Breast epithelium (tissue), 4 donors: ENCODE measurements around the gene TYSND1. TPM values are rescaled to one million over a fixed set of nuclear protein-coding genes. Genes with fewer than 3 reads are reported as not detected.

ENCODE experiments used
- DNase-seq, 2 donors: peaks; one replicate each; pipeline ENCODE4 v3.0.0-alpha.2; 2019; ENCODE audit warnings: low spot score in 2 of 2
- H3K27ac ChIP-seq, 2 donors: fragments of 200-600 bp; sonication (generic) in 1 of 2; one replicate each; pipeline ENCODE4 v1.5.1; 2016 to 2019; ENCODE audit warnings: mild to moderate bottlenecking in 1 of 2
- H3K27me3 ChIP-seq, 2 donors: fragments of 200-600 bp; sonication (generic) in 1 of 2; one replicate each; pipeline versions ENCODE4 v1.5.1 to v1.6.0; 2017 to 2019; ENCODE audit warnings: control low read depth in 1 of 2, mild to moderate bottlenecking in 1 of 2
- H3K36me3 ChIP-seq: fragments of 200-600 bp; one replicate; pipeline ENCODE4 v1.5.1; 2019
- H3K4me1 ChIP-seq, 2 donors: fragments of 200-600 bp; sonication (generic); one replicate each; pipeline ENCODE4 v1.5.1; 2016 to 2019; ENCODE audit warnings: control low read depth in 1 of 2
- H3K4me3 ChIP-seq, 3 donors: fragments of 200-600 bp; sonication (generic); 1 replicate in 2 of 3; 2 replicates in 1 of 3; pipeline ENCODE4 v1.5.1; 2016 to 2019; ENCODE audit warnings: mild to moderate bottlenecking in 3 of 3, moderate library complexity in 2 of 3
- H3K9me3 ChIP-seq, 2 donors: fragments of 200-600 bp; sonication (generic) in 1 of 2; one replicate each; pipeline ENCODE4 v1.5.1; 2016 to 2019; ENCODE audit warnings: control low read depth in 1 of 2
- CTCF ChIP-seq, 3 donors: fragments of 450-650 bp; IDR thresholded peaks; one replicate each; pipeline ENCODE4 v1.5.1; 2016 to 2017; ENCODE audit warnings: antibody characterized with exemption in 3 of 3, mild to moderate bottlenecking in 3 of 3, moderate library complexity in 3 of 3
- POLR2A ChIP-seq: fragments of 450-650 bp; IDR thresholded peaks from one replicate; pipeline ENCODE4 v1.6.1; 2016; ENCODE audit warnings: antibody characterized with exemption, mild to moderate bottlenecking, moderate library complexity
- POLR2AphosphoS5 ChIP-seq, 3 donors: sonication (generic); formaldehyde crosslinking; IDR thresholded peaks; one replicate each; pipeline ENCODE4 v1.6.1; 2017; ENCODE audit warnings: antibody characterized with exemption in 3 of 3
- intact Hi-C: fragments of 100-400 bp; cut with DNase I; formaldehyde crosslinking; loops from one replicate; pipeline ENCODE4 v1.15.1; 2023; ENCODE audit warnings: low total_unique reads
- total RNA-seq, 3 donors: library from RNA; depleted of rRNA; stranded (reverse); fragments of >200 nt; gene quantifications; one replicate each; pipeline ENCODE4 v1.1.0, GENCODE V29; 2016

The TYSND1 gene
- total RNA-seq, 3 donors from 2014 or later = 12.5 to 19.9 (median 19.7) TPM

- H3K27ac ChIP-seq = no peak overlapping the region
- TF ChIP-seq POLR2A = no peak
- no peak for TF ChIP-seq CTCF (IDR thresholded peaks at IDR 0.05)
- no peak for TF ChIP-seq POLR2AphosphoS5 (IDR thresholded peaks at IDR 0.05)
- DNase-seq = no peak
- no peak overlapping the region for H3K4me3 ChIP-seq
- no peaks in the 10 kb centered on the region for H3K4me1 ChIP-seq
- H3K36me3 ChIP-seq = no peaks in the 10 kb centered on the region
- H3K27me3 ChIP-seq = no peaks in the 10 kb centered on the region
- intact Hi-C loops = no loop called here
- no peaks in the 10 kb centered on the region for H3K9me3 ChIP-seq
These were observed 7.1 kb downstream of the TYSND1 start for GRCh38 chr10:70139151-70139996.

GRCh38 chr10:70137927-70138883 lies 8.3 kb downstream of the TYSND1 start:
- TF ChIP-seq CTCF (IDR thresholded peaks at IDR 0.05) (no peak), POLR2A (no peak), POLR2AphosphoS5 (IDR thresholded peaks at IDR 0.05) (no peak)
- no peak for DNase-seq

DNA sequence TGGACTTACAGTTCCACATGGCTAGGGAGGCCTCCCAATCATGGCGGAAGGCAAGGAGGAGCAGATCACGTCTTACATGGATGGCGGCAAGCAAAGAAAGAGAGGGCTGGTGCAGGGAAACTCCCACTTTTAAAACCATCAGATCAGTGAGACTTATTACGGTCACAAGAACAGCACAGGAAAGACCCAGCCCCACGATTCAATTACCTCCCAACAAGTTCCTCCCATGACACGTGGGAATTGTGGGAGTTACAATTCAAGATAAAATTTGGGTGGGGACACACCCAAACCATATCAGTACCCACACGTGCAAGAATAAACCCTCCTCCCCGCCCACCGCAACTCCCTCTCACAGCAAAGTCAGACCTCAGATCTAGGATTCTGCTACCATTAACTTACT lies 9.4 kb downstream of the TYSND1 start:
- no peaks in the 10 kb centered on the region for H3K9me3 ChIP-seq
- TF ChIP-seq POLR2A = no peak
- no peak overlapping the region for H3K27ac ChIP-seq
- DNase-seq = no peak
- intact Hi-C loops = no loop called here
- no peaks in the 10 kb centered on the region for H3K36me3 ChIP-seq
- H3K4me3 ChIP-seq = no peak overlapping the region
- no peaks in the 10 kb centered on the region for H3K27me3 ChIP-seq
- no peaks in the 10 kb centered on the region for H3K4me1 ChIP-seq

More at GRCh38 chr10:70137927-70138883, 8.3 kb downstream of the TYSND1 start:
- no peak overlapping the region for H3K4me3 ChIP-seq
- H3K4me1 ChIP-seq = no peaks in the 10 kb centered on the region
- no peaks in the 10 kb centered on the region for H3K9me3 ChIP-seq
- H3K27me3 ChIP-seq = no peaks in the 10 kb centered on the region
- intact Hi-C loops = no loop called here
- no peaks in the 10 kb centered on the region for H3K36me3 ChIP-seq
- H3K27ac ChIP-seq = no peak overlapping the region

DNA sequence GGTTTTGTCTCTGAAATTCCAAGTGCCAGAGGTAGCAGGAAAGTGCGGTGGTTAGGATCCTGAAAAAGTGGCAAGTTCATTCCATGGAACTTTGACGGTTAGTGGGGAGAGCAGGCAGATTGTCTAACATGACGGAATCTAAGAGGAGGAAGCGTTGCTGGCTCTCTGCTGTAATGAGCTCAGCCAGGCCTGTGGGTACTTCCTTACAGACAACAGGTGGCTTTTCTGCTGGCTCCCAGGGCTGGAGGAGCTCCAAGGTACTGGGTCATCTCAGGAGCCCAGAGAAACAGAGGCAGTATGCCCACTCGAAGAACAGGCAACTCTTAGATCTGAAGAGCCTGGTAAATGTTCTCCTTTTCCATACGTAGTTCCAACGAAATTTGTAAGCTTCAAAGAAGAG lies 10.8 kb downstream of the TYSND1 start:
- no peaks in the 10 kb centered on the region for H3K9me3 ChIP-seq
- no peaks in the 10 kb centered on the region for H3K27me3 ChIP-seq
- no peak overlapping the region for H3K4me3 ChIP-seq
- H3K36me3 ChIP-seq = no peaks in the 10 kb centered on the region
- TF ChIP-seq CTCF (IDR thresholded peaks at IDR 0.05) = no peak
- TF ChIP-seq POLR2A = no peak
- no peak for TF ChIP-seq POLR2AphosphoS5 (IDR thresholded peaks at IDR 0.05)
- no peak overlapping the region for H3K27ac ChIP-seq
- intact Hi-C loops = no loop called here
- peak in 1 of 2 donors; percentile 33 for DNase-seq
- no peaks in the 10 kb centered on the region for H3K4me1 ChIP-seq

DNA sequence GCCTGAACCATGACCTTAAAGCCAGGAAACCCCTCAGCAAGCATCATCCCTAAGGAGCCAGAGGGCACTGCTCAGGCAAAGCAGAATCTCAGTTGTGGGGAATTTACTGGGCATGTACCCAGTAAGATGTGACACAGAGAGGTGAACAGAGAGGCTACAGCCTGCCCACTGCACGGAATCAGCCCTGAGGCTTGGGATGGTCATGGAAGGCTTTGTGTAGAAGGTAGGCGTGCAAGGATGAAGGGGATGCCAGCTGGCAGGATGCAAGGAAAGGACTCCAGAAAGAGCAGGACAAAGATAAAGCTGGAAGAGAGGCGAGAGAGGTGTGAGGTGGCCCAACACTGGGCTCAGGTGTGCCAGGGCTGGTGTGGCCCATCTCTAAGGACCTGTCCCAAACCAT lies 11.5 kb downstream of the TYSND1 start:
- no peak for TF ChIP-seq CTCF (IDR thresholded peaks at IDR 0.05)
- no peak for TF ChIP-seq POLR2A
- no peak for TF ChIP-seq POLR2AphosphoS5 (IDR thresholded peaks at IDR 0.05)
- peak in 1 of 2 donors; percentile 24 for DNase-seq
- Histone ChIP-seq H3K27ac (peak overlapping the region in 1 of 2 donors; percentile 11), H3K4me1 (no peaks in the 10 kb centered on the region), H3K4me3 (no peak overlapping the region), H3K27me3 (no peaks in the 10 kb centered on the region), H3K9me3 (no peaks in the 10 kb centered on the region), H3K36me3 (no peaks in the 10 kb centered on the region)
- intact Hi-C loops = no loop called here
